GM21529 (cell line): ENCODE measurements around the gene NECTIN2.
"Not testable (repeated sequence)": the region's sequence is repeated elsewhere in the genome, so short reads cannot be mapped to it uniquely, and the experiment has no call there.

ENCODE experiments used
- ATAC-seq: cut with Tn5 transposase; IDR thresholded peaks from one replicate; pipeline ENCODE4 v1.9.1; 2021; ENCODE audit not compliant: unreplicated experiment

NECTIN2 gene

GRCh38 chr19:44882063-44882462, 36.0 kb downstream of the NECTIN2 start:
- ATAC-seq, result no peak

GRCh38 chr19:44882619-44883397, 36.7 kb downstream of the NECTIN2 start:
- not testable (repeated sequence) for ATAC-seq

GRCh38 chr19:44883922-44884321, 37.8 kb downstream of the NECTIN2 start:
- ATAC-seq, result no peak

- no peak for ATAC-seq
Observed at GRCh38 chr19:44884566-44884965, 38.5 kb downstream of the NECTIN2 start.

GRCh38 chr19:44886141-44886540, 40.0 kb downstream of the NECTIN2 start:
- ATAC-seq, result no peak

GRCh38 chr19:44887648-44888047, 41.6 kb downstream of the NECTIN2 start:
- ATAC-seq, result no peak

- ATAC-seq, result not testable (repeated sequence)
Observed at GRCh38 chr19:44888335-44888734, 42.2 kb downstream of the NECTIN2 start.

- no peak for ATAC-seq
Observed at GRCh38 chr19:44889830-44890365, 43.8 kb downstream of the NECTIN2 start.

GRCh38 chr19:44890366-44891015, 44.4 kb downstream of the NECTIN2 start:
- ATAC-seq, result peak; percentile 82

- peak; percentile 58 for ATAC-seq
Observed at GRCh38 chr19:44891016-44891882, 45.2 kb downstream of the NECTIN2 start, which contains the start of gene TOMM40. TOMM40 (plus strand) TSS chr19:44891254; CDS start chr19:44891416, 162 bp downstream.

- ATAC-seq, result no peak
Observed at GRCh38 chr19:44892932-44893331, 46.8 kb downstream of the NECTIN2 start.

GRCh38 chr19:44893332-44894051, 47.4 kb downstream of the NECTIN2 start:
- ATAC-seq, result no peak

GRCh38 chr19:44894052-44894400, 47.9 kb downstream of the NECTIN2 start:
- ATAC-seq, result no peak

GRCh38 chr19:44894946-44895345, 48.8 kb downstream of the NECTIN2 start:
- ATAC-seq, result no peak

- ATAC-seq, result no peak
Observed at GRCh38 chr19:44897835-44898234, 51.7 kb downstream of the NECTIN2 start.

- ATAC-seq, result no peak
Observed at GRCh38 chr19:44900328-44901244, 54.5 kb downstream of the NECTIN2 start.

GRCh38 chr19:44903216-44903601, 57.1 kb downstream of the NECTIN2 start:
- ATAC-seq, result no peak

- ATAC-seq, result no peak
Observed at GRCh38 chr19:44903602-44904425, 57.7 kb downstream of the NECTIN2 start.
